IPS-NIHi7 (cell line): ENCODE measurements around the gene CDH22.

Source experiments
- DNase-seq: peaks from one replicate; pipeline ENCODE4 v3.0.0; 2012; ENCODE audit warnings: mixed read lengths; ENCODE audit errors: extremely low spot score

The CDH22 gene

GRCh38 chr20:46195264-46196036 is 112.8 kb downstream of the CDH22 start:
- no peak for DNase-seq

DNA sequence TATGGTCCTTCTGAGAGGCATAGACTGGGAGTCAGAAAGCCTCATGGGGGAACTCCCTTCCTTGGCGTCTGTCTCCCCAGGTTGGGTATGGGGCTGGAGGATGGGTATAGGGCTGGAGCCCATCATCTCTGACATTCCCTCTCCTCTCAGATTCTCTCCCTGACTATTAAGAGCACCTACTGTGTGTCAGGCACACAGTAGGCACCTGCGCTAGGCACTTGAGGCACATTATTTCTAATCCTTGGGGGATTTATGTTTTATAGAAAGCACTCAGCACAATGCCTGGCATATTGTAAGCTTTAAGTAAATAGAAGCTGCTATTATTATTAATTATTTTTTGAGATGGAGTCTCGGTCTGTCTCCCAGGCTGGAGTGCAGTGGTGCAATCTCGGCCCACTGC is 113.9 kb downstream of the CDH22 start:
- DNase-seq, result no peak

DNA sequence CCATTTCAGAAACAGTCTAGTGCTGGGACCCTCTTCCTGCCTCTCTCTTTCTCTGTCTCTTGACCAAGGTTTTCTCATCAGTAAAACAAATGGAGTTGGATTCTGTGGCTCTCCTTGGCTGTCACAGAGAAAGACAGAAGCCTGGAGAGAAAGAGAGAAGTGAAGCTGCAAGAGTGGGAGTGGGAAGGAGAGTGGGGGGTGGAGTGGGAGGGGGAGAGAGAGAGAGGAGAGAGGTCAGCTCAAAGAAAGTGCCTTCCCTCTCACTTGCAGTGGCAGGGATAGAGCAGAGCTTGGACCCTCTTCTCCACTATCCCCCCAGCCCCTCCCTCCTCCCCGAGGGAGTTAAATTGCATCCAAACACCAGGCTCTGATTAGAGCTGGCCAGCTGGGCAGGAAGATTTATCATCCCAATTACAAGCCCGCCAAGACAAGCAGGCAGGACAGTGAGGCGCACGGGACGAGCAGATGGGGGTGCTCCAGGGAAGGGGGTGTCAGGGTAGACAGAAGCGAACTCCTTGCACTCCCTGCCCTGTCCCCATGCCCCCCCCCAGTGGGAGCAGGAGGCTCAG is 115.8 kb downstream of the CDH22 start:
- no peak for DNase-seq

DNA sequence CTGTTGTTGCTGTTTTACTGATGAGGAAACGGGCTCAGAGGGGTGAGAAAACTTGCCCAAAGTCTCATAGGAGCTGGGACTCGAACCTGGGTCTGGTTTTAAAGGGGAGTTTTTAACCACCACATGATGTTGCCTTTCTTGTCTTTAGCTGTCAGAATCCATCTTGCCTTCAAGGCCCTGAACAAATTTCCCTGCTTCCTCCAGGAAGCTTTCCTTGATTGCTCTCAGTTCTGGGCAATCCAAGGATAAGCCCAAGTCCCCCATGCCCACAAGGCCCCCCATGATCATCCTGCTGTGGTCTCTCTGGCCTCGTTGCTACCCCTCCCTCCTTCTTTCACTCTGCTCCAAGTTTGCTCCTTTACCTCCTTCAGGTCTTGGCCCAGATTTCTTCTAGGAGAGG is 116.7 kb downstream of the CDH22 start:
- no peak for DNase-seq

DNA sequence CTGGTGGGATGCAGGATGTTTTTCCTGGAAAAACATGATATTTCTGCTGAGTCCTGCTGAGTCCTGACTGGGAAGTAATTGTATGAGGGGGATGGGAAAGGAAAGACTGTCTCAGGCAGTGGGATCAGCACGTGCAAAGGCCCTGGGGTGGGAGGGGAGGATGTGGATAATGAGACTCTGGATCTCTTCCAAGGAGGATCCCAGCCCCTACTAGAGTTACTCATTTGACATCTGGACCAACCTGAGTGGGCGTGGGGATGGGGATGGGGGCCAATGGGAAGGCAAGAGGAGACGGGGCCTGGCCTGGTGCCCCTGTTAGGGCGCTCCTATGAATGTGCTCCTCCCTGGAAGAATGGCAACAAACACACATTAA is 117.1 kb downstream of the CDH22 start:
- no peak for DNase-seq

- no peak for DNase-seq
Observed at GRCh38 chr20:46190478-46191167, 117.7 kb downstream of the CDH22 start.

- no peak for DNase-seq
Observed at GRCh38 chr20:46188866-46189541, 119.3 kb downstream of the CDH22 start.

- no peak for DNase-seq
Observed at GRCh38 chr20:46186210-46186609, 122.1 kb downstream of the CDH22 start.

GRCh38 chr20:46185353-46185752 is 122.9 kb downstream of the CDH22 start:
- DNase-seq, result no peak

DNA sequence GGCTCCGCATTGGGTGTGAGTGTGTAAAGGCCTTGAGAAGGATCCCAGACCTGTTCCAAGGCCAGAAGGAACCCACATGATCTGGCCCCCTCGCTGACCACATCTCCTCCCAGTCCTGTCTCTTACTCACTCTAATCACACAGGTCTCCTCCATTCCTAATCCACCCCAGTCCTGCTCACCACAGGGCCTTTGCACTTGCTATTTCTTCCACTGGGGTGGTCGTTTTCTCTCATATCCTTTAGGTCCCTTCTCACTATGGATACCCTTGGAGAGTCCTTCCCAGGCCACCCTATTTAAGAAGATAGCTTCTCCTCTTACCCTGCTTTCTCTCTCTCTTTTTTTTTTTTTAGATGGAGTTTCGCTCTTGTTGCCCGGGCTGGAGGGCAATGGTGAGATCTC is 124.5 kb downstream of the CDH22 start:
- no peak for DNase-seq

- DNase-seq, result no peak
Observed at GRCh38 chr20:46182276-46183200, 125.8 kb downstream of the CDH22 start.

DNA sequence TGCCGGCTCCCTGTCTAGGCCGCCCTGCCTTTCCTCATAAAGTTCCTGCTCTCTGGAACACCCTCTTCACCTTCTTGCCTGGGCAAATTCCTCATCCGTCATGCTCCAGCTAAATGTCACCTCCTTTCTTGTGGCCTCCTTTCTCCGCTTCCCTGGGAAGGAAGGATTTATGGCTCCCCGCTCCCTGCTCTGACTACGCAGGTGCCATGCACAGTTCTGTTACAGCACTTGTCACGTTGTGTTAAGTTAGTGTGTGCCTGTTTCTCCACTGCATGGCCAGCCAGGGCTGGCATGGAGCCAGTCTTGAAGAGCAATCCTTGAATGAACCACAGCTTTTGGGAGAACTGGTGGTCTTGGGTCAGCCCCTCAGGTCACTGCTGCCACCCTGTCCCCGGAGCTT is 128.4 kb downstream of the CDH22 start:
- DNase-seq, result no peak

- no peak for DNase-seq
Observed at GRCh38 chr20:46178891-46179290, 129.4 kb downstream of the CDH22 start.

GRCh38 chr20:46177768-46178167 is 130.5 kb downstream of the CDH22 start:
- DNase-seq, result no peak

GRCh38 chr20:46176739-46177378 is 131.4 kb downstream of the CDH22 start:
- DNase-seq, result no peak

GRCh38 chr20:46175127-46175494 is 133.2 kb downstream of the CDH22 start:
- no peak for DNase-seq

DNA sequence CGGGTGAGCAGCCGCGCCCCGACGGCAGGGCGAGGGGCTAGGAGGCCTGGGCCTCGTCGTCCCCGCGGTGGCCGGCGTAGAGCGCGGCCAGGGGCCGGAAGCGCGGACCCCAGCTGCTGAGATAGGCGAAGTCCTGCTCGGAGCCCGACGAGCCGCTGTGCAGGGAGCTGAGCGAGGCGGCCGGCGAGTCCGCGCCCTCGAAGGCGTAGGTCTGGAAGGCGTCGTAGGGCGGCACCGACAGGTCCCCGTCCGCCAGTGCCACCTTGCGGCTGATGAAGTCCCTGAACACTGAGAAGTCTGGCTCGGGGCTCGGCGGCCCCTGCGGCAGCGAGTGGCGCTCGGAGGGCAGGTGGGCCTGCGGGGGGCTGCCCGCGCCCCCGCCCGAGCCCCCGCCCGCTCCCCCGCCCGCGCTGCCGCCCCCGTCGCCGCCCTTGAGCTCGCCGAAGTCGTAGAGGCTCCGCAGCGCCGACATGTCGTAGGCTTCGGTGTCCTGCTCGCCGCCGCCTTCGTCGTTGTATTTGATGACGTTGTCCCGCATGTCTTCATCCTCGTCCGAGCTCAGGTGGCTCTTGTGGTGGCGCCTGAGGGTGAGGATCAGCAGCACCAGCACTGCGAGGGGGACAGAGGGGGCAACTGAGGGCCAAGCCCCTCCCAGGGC is 133.7 kb downstream of the CDH22 start:
- DNase-seq, result peak; percentile 97

DNA sequence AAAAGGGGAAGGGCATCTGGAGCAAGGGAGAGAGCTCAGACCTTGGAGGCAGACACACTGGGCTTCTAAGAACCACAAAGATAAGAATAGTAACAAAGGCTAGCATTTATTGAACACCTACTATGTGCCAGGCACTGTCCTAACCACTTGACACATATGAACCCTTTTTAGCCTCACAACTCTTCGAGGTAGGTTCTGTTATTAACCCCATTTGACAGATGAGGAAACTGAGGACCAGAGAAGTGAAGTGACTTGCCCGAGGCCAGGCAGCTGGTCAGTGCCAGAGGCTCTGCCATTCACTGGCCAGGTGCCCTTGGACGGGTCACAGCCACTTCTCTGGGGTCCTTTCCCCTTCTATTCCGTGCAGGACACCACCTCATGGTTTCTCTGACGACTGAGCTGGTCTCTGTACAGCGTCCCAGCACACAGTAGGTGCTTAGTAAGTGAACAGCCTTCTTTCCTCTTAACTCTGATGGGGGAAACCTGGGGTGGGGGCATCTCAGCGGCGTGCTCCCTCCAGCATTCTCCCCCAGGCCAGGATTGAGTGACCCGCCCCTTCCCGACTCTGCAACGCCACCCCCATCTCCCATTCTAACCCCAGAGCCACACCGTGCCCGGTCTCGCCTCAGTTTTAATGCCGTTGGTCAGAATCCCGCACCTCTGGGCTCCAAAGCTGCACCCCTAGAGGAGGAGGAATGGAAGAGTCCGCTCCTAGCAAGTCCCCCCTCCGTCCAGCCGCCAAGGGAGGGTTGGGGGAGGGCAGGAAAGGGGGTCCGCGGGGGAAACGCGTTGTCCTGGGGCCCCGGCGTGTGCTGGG is 134.4 kb downstream of the CDH22 start:
- DNase-seq, result no peak

DNA sequence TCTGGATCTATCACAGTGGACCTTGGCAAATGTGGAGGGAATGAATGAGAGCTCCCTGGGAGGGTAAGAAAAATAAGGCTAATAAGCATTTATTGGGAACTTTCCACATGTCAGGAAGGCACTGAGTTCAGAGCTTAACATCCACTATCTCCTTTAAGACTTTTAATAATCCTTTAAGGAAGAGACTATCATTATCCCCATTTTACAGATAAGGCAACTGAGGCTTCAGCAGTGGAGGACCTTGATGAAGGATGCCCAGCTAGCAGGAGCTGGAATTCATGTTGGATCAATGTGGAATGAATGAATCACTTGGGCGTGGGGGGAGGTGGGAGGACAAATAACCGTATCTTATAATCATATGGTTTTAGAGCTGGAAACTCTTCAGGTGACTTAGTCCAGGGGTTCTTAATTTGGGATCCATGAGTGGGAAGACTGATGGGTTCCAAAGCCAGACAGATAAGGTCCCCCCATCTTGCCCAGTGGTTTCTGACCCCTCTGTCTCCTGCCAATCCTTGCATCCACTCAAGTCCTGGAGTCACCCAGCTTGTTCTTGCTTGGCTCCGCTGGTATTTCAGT is 135.2 kb downstream of the CDH22 start:
- DNase-seq, result no peak
